Spinal cord (tissue), 10 donors: ENCODE results near the gene NACC1. TPM values are rescaled to one million over a fixed set of nuclear protein-coding genes. Genes with fewer than 3 reads are reported as not detected.
"Not testable (repeated sequence)": the region's sequence is repeated elsewhere in the genome, so short reads cannot be mapped to it uniquely, and the experiment has no call there.

ENCODE experiments used
- DNase-seq, 6 donors: peaks; one replicate each; pipeline versions ENCODE4 v3.0.0 to v3.0.0-alpha.2; 2013 to 2015; ENCODE audit warnings: low spot score in 6 of 6, low read depth in 4 of 6
- H3K27ac ChIP-seq: one replicate; pipeline ENCODE4 v1.5.1; 2013; ENCODE audit warnings: low read depth, low read length, control low read depth
- H3K27me3 ChIP-seq: one replicate; pipeline ENCODE4 v1.6.1; 2013; ENCODE audit warnings: low read length; ENCODE audit not compliant: control insufficient read depth, insufficient read depth
- H3K36me3 ChIP-seq: one replicate; pipeline ENCODE4 v1.6.1; 2013; ENCODE audit warnings: low read length; ENCODE audit not compliant: control insufficient read depth, insufficient read depth
- H3K4me1 ChIP-seq: one replicate; pipeline ENCODE4 v1.6.1; 2013; ENCODE audit warnings: low read length; ENCODE audit not compliant: control insufficient read depth, insufficient read depth
- H3K4me3 ChIP-seq: one replicate; pipeline ENCODE4 v1.5.1; 2013; ENCODE audit warnings: low read depth, low read length, control low read depth
- H3K9me3 ChIP-seq: one replicate; pipeline ENCODE4 v1.6.1; 2013; ENCODE audit warnings: low read length; ENCODE audit not compliant: control insufficient read depth, insufficient read depth
- whole genome bisulfite sequencing: methylation state at CpG from one replicate; pipeline ENCODE4 v1.1.5; 2013; ENCODE audit warnings: missing lambda C conversion rate; ENCODE audit not compliant: insufficient coverage; 5-methylcytosine and 5-hydroxymethylcytosine counted together
- polyA plus RNA-seq, 2 donors: library from polyadenylated mRNA; unstranded; fragments of 120-200 nt; gene quantifications; one replicate each; pipeline ENCODE4 v1.2.1, GENCODE V29; 2013; ENCODE audit not compliant: insufficient read length in 2 of 2
- total RNA-seq, 2 donors: library from RNA; depleted of rRNA in 1 of 2; stranded (reverse); fragments of 120-200 nt in 1 of 2; fragments of >200 nt in 1 of 2; gene quantifications; one replicate each; pipeline versions ENCODE4 v1.2.3 to v1.2.4, GENCODE V29; 2013 to 2014
- donor health status: healthy.

The NACC1 gene
- total and polyA plus RNA-seq, 4 donors = 13.3 to 45.7 (median 34.0) TPM

DNA sequence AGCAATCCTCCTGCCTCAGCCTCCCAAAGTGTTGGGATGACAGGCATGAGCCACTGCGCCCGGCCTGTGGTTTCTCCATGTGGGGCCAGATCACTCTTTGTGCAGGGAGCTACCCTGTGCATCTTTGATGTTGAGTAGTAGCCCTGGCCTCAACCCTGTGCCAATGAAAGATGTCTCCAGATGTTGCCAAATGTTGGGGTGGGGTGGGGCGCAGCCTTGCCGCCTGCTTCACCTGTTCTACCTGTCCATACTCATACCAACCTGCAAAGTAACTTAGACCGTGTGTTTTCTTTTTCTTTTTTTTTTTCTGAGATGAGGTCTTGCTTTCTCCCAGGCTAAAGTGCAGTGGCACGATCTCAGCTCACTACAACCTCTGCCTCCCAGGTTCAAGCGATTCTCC is 53.1 kb downstream of the NACC1 start:
- H3K36me3 ChIP-seq = no peaks in the 10 kb centered on the region
- H3K4me1 ChIP-seq = peaks cover 24% of the 10 kb centered on the region
- no peak overlapping the region for H3K27ac ChIP-seq
- no peak overlapping the region for H3K4me3 ChIP-seq
- H3K27me3 ChIP-seq = no peaks in the 10 kb centered on the region
- 100% methylated on average over 1 of the region's 7 CpGs for WGBS
- no peaks in the 10 kb centered on the region for H3K9me3 ChIP-seq
- no peak for DNase-seq

DNA sequence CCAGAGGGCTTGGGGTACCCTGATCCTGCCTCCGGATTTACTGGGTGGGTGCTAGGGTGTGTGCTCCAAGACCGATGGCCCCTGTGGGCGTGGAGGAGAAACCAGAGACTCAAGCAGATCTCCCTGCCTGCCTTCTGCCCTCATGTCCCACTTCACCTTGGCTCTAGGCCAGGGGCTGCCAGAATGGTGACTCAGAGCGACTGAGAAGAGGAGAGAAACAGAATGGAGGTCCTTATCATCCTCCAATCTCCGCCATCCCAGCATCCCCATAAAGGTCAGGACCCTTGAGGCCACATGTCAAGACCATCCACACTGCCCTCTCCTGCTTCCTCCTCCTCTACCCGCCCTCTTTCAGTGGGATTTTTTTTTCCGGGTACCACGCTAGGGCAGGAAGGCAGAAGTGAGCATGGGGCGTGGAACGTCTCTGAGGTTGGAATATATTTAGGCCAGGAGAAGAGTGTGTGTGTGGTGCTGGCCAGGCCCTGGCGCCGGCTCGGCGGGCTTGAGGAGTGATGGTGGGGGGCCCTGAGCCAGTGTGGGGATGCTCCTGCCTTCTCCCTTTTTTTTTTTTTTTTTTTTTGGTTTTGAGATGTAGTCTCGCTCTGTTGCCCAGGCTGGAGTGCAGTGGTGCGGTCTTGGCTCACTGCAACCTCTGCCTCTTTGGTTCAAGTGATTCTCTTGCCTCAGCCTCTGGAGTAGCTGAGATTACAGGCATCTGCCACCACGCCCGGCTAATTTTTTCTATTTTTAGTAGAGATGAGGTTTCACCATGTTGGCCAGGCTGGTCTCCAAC is 54.5 kb downstream of the NACC1 start:
- no peaks in the 10 kb centered on the region for H3K9me3 ChIP-seq
- no peak for DNase-seq
- H3K4me3 ChIP-seq = no peak overlapping the region
- H3K27ac ChIP-seq = no peak overlapping the region
- WGBS = 69% methylated on average over 7 of the region's 18 CpGs
- H3K36me3 ChIP-seq = no peaks in the 10 kb centered on the region
- H3K4me1 ChIP-seq = peaks cover 15% of the 10 kb centered on the region
- no peaks in the 10 kb centered on the region for H3K27me3 ChIP-seq

DNA sequence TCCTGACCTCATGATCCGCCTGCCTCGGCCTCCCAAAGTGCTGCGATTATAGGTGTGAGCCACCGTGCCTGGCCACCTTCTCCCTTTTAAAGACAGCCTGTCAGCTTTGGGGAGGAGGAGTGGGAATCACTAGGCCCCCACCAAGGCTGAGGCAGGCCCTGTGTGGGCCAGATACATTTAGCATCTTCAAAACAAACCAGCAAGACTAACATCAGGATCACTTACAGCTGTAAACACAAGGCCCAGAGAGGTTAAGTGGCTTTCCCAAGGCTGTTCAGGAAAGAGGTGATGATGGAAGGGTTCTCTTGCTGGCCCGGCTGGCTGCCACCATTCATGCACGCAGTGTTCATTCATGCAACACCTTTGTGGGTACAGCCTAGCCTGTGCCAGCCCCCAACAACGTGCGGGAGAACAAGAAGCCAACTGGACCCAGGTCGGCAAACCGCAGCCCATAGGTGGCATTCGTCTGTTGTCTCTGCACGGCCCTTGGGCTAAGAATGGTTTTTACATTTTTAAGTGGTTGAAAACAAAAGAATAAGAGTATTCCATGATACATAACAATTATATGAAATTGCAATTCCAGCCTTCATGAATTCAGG is 55.2 kb downstream of the NACC1 start:
- Histone ChIP-seq H3K4me3 (no peak overlapping the region), H3K9me3 (no peaks in the 10 kb centered on the region), H3K27ac (no peak overlapping the region), H3K27me3 (no peaks in the 10 kb centered on the region), H3K36me3 (no peaks in the 10 kb centered on the region), H3K4me1 (peaks cover 9% of the 10 kb centered on the region)
- DNase-seq = no peak
- 86% methylated on average over 5 of the region's 12 CpGs for WGBS

DNA sequence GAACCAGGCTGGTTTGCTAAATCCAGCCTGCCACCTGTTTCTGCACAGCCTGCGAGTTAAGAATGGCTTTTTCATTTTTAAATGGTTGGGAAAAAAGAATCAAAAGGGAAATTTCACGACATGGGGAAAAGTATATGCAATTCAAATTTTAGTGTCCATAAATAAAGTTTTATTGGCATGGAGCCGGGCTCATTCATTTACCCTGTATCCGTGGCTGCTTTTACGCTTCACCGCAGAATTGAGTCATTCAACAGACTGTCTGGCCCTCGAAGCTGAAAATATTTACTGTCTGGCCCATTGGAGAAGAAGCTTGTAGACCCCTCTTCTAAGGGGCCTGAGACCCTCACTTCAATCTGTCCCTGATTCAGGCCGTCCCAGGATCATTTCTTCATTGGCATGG is 58.3 kb downstream of the NACC1 start:
- Histone ChIP-seq H3K4me3 (no peak overlapping the region), H3K36me3 (no peaks in the 10 kb centered on the region), H3K4me1 (peaks cover 21% of the 10 kb centered on the region), H3K9me3 (no peaks in the 10 kb centered on the region), H3K27ac (no peak overlapping the region), H3K27me3 (no peaks in the 10 kb centered on the region)
- peak in 1 of 6 donors; percentile 71 for DNase-seq
- 51% methylated on average over 5 of the region's 8 CpGs for WGBS

DNA sequence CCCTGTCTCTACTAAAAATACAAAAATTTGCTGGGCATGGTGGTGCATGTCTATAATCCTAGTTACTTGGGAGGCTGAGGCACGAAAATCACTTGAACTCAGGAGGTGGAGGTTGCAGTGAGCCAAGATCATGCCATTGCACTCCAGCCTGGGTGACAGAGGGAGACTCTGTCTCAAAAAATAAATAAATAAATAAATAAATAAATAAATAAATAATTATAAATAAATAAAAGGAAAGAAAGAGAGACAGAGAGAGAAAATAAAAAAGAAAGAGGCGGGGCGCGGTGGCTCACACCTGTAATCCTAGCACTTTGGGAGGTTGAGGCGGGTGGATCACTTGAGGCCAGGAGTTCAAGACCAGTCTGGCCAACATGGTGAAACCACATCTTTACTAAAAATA is 59.5 kb downstream of the NACC1 start:
- DNase-seq, H3K4me3 ChIP-seq: not testable (repeated sequence)
- no CpG with 5 or more reads among the region's 5 CpGs for WGBS

DNA sequence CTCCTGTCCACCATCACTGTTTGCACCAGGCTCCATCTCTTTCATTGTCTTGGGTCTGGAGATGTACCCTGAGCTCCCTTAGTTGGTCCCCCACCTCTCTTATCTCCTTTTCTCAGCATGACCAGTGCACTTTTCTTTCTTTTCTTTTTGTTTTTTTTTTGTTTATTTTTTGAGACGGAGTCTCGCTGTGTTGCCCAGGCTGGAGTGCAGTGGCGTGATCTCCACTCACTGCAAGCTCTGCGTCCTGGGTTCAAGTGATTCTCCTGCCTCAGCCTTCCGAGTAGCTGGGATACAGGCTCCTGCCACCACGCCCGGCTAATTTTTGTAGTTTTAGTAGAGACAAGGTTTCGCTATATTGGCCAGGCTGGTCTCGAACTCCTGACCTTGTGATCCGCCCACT is 60.2 kb downstream of the NACC1 start:
- not testable (repeated sequence) for H3K9me3 ChIP-seq, H3K4me3 ChIP-seq, H3K27ac ChIP-seq, H3K36me3 ChIP-seq, DNase-seq, H3K27me3 ChIP-seq
- WGBS = 92% methylated on average over 10 of the region's 10 CpGs
- H3K4me1 ChIP-seq = peaks cover 22% of the 10 kb centered on the region

More for the DNA sequence above, 59.5 kb downstream of the NACC1 start:
- H3K27ac ChIP-seq, H3K27me3 ChIP-seq, H3K36me3 ChIP-seq, H3K9me3 ChIP-seq: not testable (repeated sequence)
- H3K4me1 ChIP-seq = peaks cover 23% of the 10 kb centered on the region

DNA sequence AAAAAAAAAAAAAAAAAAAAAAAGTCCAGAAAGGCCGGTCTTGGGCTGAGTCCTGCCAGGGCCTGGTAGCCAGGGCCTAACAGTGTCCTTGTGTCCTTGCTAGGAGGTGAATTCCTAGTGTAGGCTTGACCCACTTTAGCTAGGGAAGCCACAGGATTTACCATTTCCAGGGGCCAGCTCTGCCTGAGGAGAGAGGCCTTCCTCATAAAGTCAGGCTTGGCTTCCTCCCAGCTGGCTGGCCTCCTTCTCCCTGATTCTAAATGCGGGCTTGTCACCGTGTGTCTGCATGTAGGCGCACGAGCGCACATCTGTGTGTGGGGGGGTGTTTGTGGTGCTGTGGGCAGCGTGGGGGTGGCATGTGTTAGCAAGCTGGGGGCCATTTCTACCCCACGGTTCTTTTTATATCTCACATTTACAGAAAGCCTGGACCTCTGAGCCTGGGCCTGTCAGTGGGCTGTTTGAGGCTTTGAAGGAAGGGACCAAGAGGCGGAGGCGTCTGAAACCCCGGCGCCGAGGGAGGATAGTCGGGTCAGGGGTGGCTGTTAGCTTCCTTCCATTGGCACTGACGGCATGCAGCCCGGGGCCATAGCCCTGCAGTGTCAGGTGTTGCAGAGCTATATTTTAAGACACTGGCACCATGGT is 63.8 kb downstream of the NACC1 start:
- peak in 5 of 6 donors; percentile 44 to 91 (median 73) for DNase-seq
- Histone ChIP-seq H3K9me3 (no peaks in the 10 kb centered on the region), H3K4me1 (peaks cover 25% of the 10 kb centered on the region), H3K27ac (peak overlapping the region; percentile 81), H3K36me3 (no peaks in the 10 kb centered on the region), H3K27me3 (no peaks in the 10 kb centered on the region), H3K4me3 (no peak overlapping the region)
- WGBS = 14% methylated on average over 8 of the region's 16 CpGs

DNA sequence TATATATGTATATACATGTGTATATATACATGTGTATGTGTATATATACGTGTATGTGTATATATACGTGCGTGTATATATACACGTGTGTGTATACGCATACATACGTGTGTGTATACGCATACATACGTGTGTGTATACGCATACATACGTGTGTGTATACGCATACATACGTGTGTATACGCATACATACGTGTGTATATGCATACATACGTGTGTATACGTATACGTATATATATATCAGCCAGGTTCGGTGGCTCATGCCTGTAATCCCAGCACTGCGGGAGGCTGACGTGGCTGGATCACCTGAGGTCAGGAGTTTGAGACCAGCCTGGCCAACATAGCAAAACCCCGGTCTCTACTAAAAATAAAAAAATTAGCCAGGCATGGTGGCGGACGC is 66.9 kb downstream of the NACC1 start:
- not testable (repeated sequence) for H3K9me3 ChIP-seq, H3K4me3 ChIP-seq, DNase-seq, H3K27ac ChIP-seq, H3K36me3 ChIP-seq, H3K27me3 ChIP-seq
- WGBS = 93% methylated on average over 8 of the region's 23 CpGs
- peaks cover 25% of the 10 kb centered on the region for H3K4me1 ChIP-seq

DNA sequence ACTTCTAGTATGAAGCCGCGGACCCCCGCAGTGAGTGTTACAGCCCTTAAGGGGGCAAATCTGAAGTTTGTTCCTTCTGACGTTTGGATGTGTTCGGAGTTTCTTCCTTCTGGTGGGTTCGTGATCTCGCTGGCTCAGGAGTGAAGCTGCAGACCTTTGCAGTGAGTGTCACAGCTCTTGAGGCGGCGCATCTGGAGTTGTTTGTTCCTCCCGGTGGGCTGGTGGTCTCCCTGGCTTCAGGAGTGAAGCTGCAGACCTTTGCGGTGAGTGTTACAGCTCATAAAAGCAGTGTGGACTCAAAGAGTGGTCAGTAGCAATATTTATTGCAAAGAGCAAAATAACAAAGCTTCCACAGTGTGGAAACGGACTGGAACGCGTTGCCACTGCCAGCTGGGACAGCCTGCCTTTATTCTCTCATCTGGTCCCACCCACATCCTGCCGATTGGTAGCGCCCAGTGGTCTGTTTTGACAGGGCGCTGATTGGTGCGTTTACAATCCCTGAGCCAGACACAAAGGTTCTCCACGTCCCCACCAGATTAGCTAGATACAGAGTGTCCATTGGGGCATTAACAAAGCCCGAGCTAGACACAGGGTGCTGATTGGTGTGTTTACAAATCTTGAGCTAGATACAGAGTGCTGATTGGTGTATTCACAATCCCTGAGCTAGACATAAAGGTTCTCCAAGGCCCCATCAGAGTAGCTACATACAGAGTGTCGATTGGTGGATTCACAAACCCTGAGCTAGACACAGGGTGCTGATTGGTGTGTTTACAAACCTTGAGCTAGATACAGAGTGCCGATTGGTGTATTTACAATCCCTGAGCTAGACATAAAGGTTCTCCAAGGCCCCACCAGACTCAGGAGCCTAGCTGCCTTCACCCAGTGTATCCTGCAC is 67.9 kb downstream of the NACC1 start:
- 62% methylated on average over 18 of the region's 22 CpGs for WGBS
- H3K36me3 ChIP-seq, H3K9me3 ChIP-seq, H3K27ac ChIP-seq, H3K27me3 ChIP-seq, H3K4me3 ChIP-seq, DNase-seq: not testable (repeated sequence)
- peaks cover 16% of the 10 kb centered on the region for H3K4me1 ChIP-seq
